T-helper 17 cell (primary cell): ENCODE data around the gene SLCO4A1. TPM values are rescaled to one million over a fixed set of nuclear protein-coding genes. Genes with fewer than 3 reads are reported as not detected.

ENCODE experiments used
- ATAC-seq: fragments of 150-1000 bp; cut with Tn5 transposase; 2 replicates; pipeline ENCODE4 v1.10.0; 2021; ENCODE audit warnings: mild to moderate bottlenecking, moderate library complexity
- DNase-seq, 3 donors: peaks; one replicate each; pipeline versions ENCODE4 v3.0.0 to v3.0.0-alpha.2; 2020 to 2021
- H3K9me3 ChIP-seq: one replicate; pipeline ENCODE4 v1.7.0; 2013; ENCODE audit warnings: low read length, mild to moderate bottlenecking; ENCODE audit not compliant: control insufficient read depth, poor library complexity, severe bottlenecking
- H3K27ac Mint-ChIP-seq: one replicate; pipeline ENCODE4 v1.8.0; 2022; ENCODE audit warnings: mild to moderate bottlenecking, moderate library complexity, mixed read lengths
- H3K27me3 Mint-ChIP-seq: one replicate; pipeline ENCODE4 v1.8.0; 2022; ENCODE audit warnings: mixed read lengths
- H3K36me3 Mint-ChIP-seq: one replicate; pipeline ENCODE4 v1.8.0; 2022; ENCODE audit warnings: low read depth, mixed read lengths
- H3K4me1 Mint-ChIP-seq: one replicate; pipeline ENCODE4 v1.8.0; 2022; ENCODE audit warnings: mild to moderate bottlenecking, mixed read lengths
- H3K4me3 Mint-ChIP-seq: one replicate; pipeline ENCODE4 v1.8.0; 2022; ENCODE audit warnings: mild to moderate bottlenecking, moderate library complexity, mixed read lengths
- total RNA-seq, 4 donors: library from RNA in 2 of 4; stranded (reverse) in 2 of 4; gene quantifications; one replicate each; pipeline ENCODE4 v1.2.3 and lab custom pipeline; 2022 to 2026

SLCO4A1 gene
- total RNA-seq (1 to 10 TPM; 1.9 TPM), total RNA-seq (lab: John Stamatoyannopoulos, UW) (2.6 to 19.6 reads per million in 2 donors)

- peaks cover 7% of the 10 kb centered on the region for H3K4me1 Mint-ChIP-seq
- no peak within 1 kb of the TSS for H3K27ac Mint-ChIP-seq
These were observed at the start of gene SLCO4A1 for GRCh38 chr20:62642051-62642665. Gene SLCO4A1, plus strand, starts transcription at chr20:62642503. Its CDS starts 13,952 bp downstream, at chr20:62656455.

GRCh38 chr20:62592506-62593177 lies 49.7 kb upstream of the SLCO4A1 start:
- Mint-ChIP-seq H3K27me3 (peaks cover 61% of the 10 kb centered on the region), H3K4me3 (no peak overlapping the region), H3K27ac (no peak overlapping the region), H3K4me1 (peaks cover 4% of the 10 kb centered on the region), H3K36me3 (peaks cover 7% of the 10 kb centered on the region)
- no peaks in the 10 kb centered on the region for H3K9me3 ChIP-seq
- DNase-seq: no peak
- ATAC-seq: no peak

More at GRCh38 chr20:62642051-62642665, at the start of gene SLCO4A1:
- peak within 1 kb of the TSS; percentile 87 for H3K4me3 Mint-ChIP-seq
- H3K9me3 ChIP-seq: no peaks in the 10 kb centered on the region
- no peaks in the 10 kb centered on the region for H3K36me3 Mint-ChIP-seq
- no peaks in the 10 kb centered on the region for H3K27me3 Mint-ChIP-seq
- DNase-seq: peak; percentile 82 to 83 (median 82)
- ATAC-seq: peak; percentile 94

- Mint-ChIP-seq H3K27ac (no peak overlapping the region), H3K36me3 (peaks cover 7% of the 10 kb centered on the region), H3K4me1 (peaks cover 6% of the 10 kb centered on the region), H3K4me3 (no peak overlapping the region), H3K27me3 (peaks cover 70% of the 10 kb centered on the region)
- H3K9me3 ChIP-seq: no peaks in the 10 kb centered on the region
- no peak for ATAC-seq
- DNase-seq: no peak
These were observed 48.7 kb upstream of the SLCO4A1 start for GRCh38 chr20:62593616-62594015.

- ATAC-seq: no peak
- DNase-seq: no peak
- H3K36me3 Mint-ChIP-seq: peaks cover 7% of the 10 kb centered on the region
These were observed 47.2 kb upstream of the SLCO4A1 start for GRCh38 chr20:62595069-62595468.

GRCh38 chr20:62595491-62595890 lies 46.8 kb upstream of the SLCO4A1 start:
- H3K9me3 ChIP-seq: no peaks in the 10 kb centered on the region
- peaks cover 78% of the 10 kb centered on the region for H3K27me3 Mint-ChIP-seq
- peaks cover 6% of the 10 kb centered on the region for H3K4me1 Mint-ChIP-seq
- ATAC-seq: no peak
- peak overlapping the region; percentile 6 for H3K27ac Mint-ChIP-seq
- peaks cover 7% of the 10 kb centered on the region for H3K36me3 Mint-ChIP-seq
- no peak for DNase-seq
- no peak overlapping the region for H3K4me3 Mint-ChIP-seq

More at GRCh38 chr20:62595069-62595468, 47.2 kb upstream of the SLCO4A1 start:
- Mint-ChIP-seq H3K4me3 (no peak overlapping the region), H3K27ac (no peak overlapping the region), H3K4me1 (peaks cover 6% of the 10 kb centered on the region), H3K27me3 (peaks cover 78% of the 10 kb centered on the region)
- H3K9me3 ChIP-seq: no peaks in the 10 kb centered on the region

- H3K27me3 Mint-ChIP-seq: peaks cover 69% of the 10 kb centered on the region
- H3K27ac Mint-ChIP-seq: no peak overlapping the region
These were observed 45.8 kb upstream of the SLCO4A1 start for GRCh38 chr20:62596486-62596885.

GRCh38 chr20:62596921-62597320 lies 45.4 kb upstream of the SLCO4A1 start:
- no peak overlapping the region for H3K27ac Mint-ChIP-seq
- H3K4me3 Mint-ChIP-seq: no peak overlapping the region
- H3K27me3 Mint-ChIP-seq: peaks cover 65% of the 10 kb centered on the region

More at GRCh38 chr20:62596486-62596885, 45.8 kb upstream of the SLCO4A1 start:
- no peak overlapping the region for H3K4me3 Mint-ChIP-seq
- no peaks in the 10 kb centered on the region for H3K9me3 ChIP-seq
- H3K36me3 Mint-ChIP-seq: peaks cover 7% of the 10 kb centered on the region
- no peak for DNase-seq
- ATAC-seq: no peak
- peaks cover 8% of the 10 kb centered on the region for H3K4me1 Mint-ChIP-seq

GRCh38 chr20:62597416-62598115 lies 44.7 kb upstream of the SLCO4A1 start:
- no peak overlapping the region for H3K27ac Mint-ChIP-seq
- no peak overlapping the region for H3K4me3 Mint-ChIP-seq
- ATAC-seq (no peak), DNase-seq (no peak)
- peaks cover 17% of the 10 kb centered on the region for H3K4me1 Mint-ChIP-seq
- peaks cover 58% of the 10 kb centered on the region for H3K27me3 Mint-ChIP-seq
- H3K9me3 ChIP-seq: no peaks in the 10 kb centered on the region
- peaks cover 5% of the 10 kb centered on the region for H3K36me3 Mint-ChIP-seq

More at GRCh38 chr20:62596921-62597320, 45.4 kb upstream of the SLCO4A1 start:
- no peaks in the 10 kb centered on the region for H3K9me3 ChIP-seq
- no peak for ATAC-seq
- peaks cover 5% of the 10 kb centered on the region for H3K36me3 Mint-ChIP-seq
- no peak for DNase-seq
- peaks cover 11% of the 10 kb centered on the region for H3K4me1 Mint-ChIP-seq

GRCh38 chr20:62598761-62599194 lies 43.5 kb upstream of the SLCO4A1 start:
- H3K4me3 Mint-ChIP-seq: no peak overlapping the region
- H3K27ac Mint-ChIP-seq: no peak overlapping the region
- H3K4me1 Mint-ChIP-seq: peaks cover 25% of the 10 kb centered on the region
- ATAC-seq (no peak), DNase-seq (no peak)
- H3K9me3 ChIP-seq: no peaks in the 10 kb centered on the region
- H3K36me3 Mint-ChIP-seq: peaks cover 5% of the 10 kb centered on the region
- peaks cover 49% of the 10 kb centered on the region for H3K27me3 Mint-ChIP-seq

- peak overlapping the region; percentile 27 for H3K27ac Mint-ChIP-seq
- DNase-seq: no peak
- no peaks in the 10 kb centered on the region for H3K9me3 ChIP-seq
- ATAC-seq: no peak
- H3K36me3 Mint-ChIP-seq: peaks cover 5% of the 10 kb centered on the region
- H3K4me3 Mint-ChIP-seq: no peak overlapping the region
- H3K4me1 Mint-ChIP-seq: peaks cover 25% of the 10 kb centered on the region
- H3K27me3 Mint-ChIP-seq: peaks cover 44% of the 10 kb centered on the region
These were observed 42.8 kb upstream of the SLCO4A1 start for GRCh38 chr20:62599216-62600110.

- no peak for ATAC-seq
- Mint-ChIP-seq H3K4me1 (peaks cover 22% of the 10 kb centered on the region), H3K27me3 (peaks cover 31% of the 10 kb centered on the region), H3K36me3 (no peaks in the 10 kb centered on the region), H3K4me3 (no peak overlapping the region), H3K27ac (no peak overlapping the region)
- no peaks in the 10 kb centered on the region for H3K9me3 ChIP-seq
- DNase-seq: no peak
These were observed 41.1 kb upstream of the SLCO4A1 start for GRCh38 chr20:62601172-62601571.

GRCh38 chr20:62601714-62602113 lies 40.6 kb upstream of the SLCO4A1 start:
- ATAC-seq: no peak
- H3K9me3 ChIP-seq: no peaks in the 10 kb centered on the region

More at GRCh38 chr20:62601714-62602113, 40.6 kb upstream of the SLCO4A1 start:
- no peak for DNase-seq
- no peak overlapping the region for H3K4me3 Mint-ChIP-seq
- no peaks in the 10 kb centered on the region for H3K36me3 Mint-ChIP-seq
- peak overlapping the region; percentile 67 for H3K27ac Mint-ChIP-seq
- peaks cover 24% of the 10 kb centered on the region for H3K4me1 Mint-ChIP-seq
- peaks cover 31% of the 10 kb centered on the region for H3K27me3 Mint-ChIP-seq
